ENCODE measurements around the gene PRMT3. TPM values are rescaled to one million over a fixed set of nuclear protein-coding genes. Genes with fewer than 3 reads are reported as not detected.

The PRMT3 gene
- total and polyA plus RNA-seq, 2 of the 4 experiments (the other 2 are of a cell fraction) = 8.8 to 11.3 TPM

GRCh38 chr11:20406484-20406883 is 19.0 kb downstream of the PRMT3 start:
- POLR2A ChIA-PET (ENCODE audit: unreplicated experiment) = no interaction called here
- TF ChIP-seq NFE2L2 (IDR thresholded peaks at IDR 0.05; ENCODE audit: low read depth, low read length) (peak; percentile 92), RCOR1 (IDR thresholded peaks at IDR 0.05; ENCODE audit: insufficient replicate concordance, low read length) (no peak), MAFK (IDR thresholded peaks at IDR 0.05; ENCODE audit: low read depth, low read length) (peak; percentile 37)
- H2AK9ac ChIP-seq (replicated peaks; ENCODE audit: low read depth, low read length, poor library complexity) = no peak overlapping the region
- ATAC-seq (ENCODE audit: low read depth) (no peak), DNase-seq (no peak)
- H4K20me1 ChIP-seq (ENCODE audit: insufficient read depth, low read length) = no peaks in the 10 kb centered on the region
- dilution Hi-C loops (cut with HindIII; ENCODE audit: low sequenced_read_pairs, unreplicated experiment) (no loop called here), intact Hi-C loops (cut with micrococcal nuclease) (no loop called here), in situ Hi-C loops (cut with MboI; ENCODE audit: low sequenced_read_pairs) (no loop called here)
- no peak overlapping the region for H4K91ac ChIP-seq (ENCODE audit: insufficient read depth, low read depth, low read length)
- no peak overlapping the region for H4K8ac ChIP-seq (ENCODE audit: low read depth in 2 of 2, low read length in 2 of 2)
- H3K4me2 ChIP-seq (ENCODE audit: low read depth, low read length) = no peak overlapping the region
- no peak overlapping the region for H3K4ac ChIP-seq (ENCODE audit: low read depth, low read length)
- CTCF ChIA-PET = no interaction called here
- no peaks in the 10 kb centered on the region for H3K27me3 ChIP-seq (ENCODE audit: control insufficient read depth, insufficient read depth, low read length)
- H3K18ac ChIP-seq (ENCODE audit: low read depth, low read length) = peak overlapping the region; percentile 18; the same call in 1 of the 2 replicates
- peaks cover 1% of the 10 kb centered on the region; the same call in 1 of the 2 replicates for H3K4me1 ChIP-seq (ENCODE audit: control insufficient read depth, insufficient read depth, low read length)
- no peak overlapping the region for H3K4me3 ChIP-seq (ENCODE audit: insufficient read depth, low read depth, low read length)
- 0 out of 2 replicates have a peak, but pooled peaks cover 2% of the 10 kb centered on the region for H3K36me3 ChIP-seq (ENCODE audit: control insufficient read depth, insufficient read depth, low read length)
- H2AK5ac ChIP-seq (ENCODE audit: low read depth, low read length) = no peak overlapping the region
- H3K9ac ChIP-seq (ENCODE audit: low read depth, low read length) = no peak overlapping the region
- no peak overlapping the region for H3K14ac ChIP-seq (replicated peaks; ENCODE audit: low read depth, low read length)
- H3K9me1 ChIP-seq (ENCODE audit: insufficient read depth, low read length) = no peaks in the 10 kb centered on the region
- no peak overlapping the region for H3K27ac ChIP-seq (ENCODE audit: insufficient read depth, low read length)
- H2BK20ac ChIP-seq (ENCODE audit: low read depth, low read length) = no peak overlapping the region
- no peak overlapping the region for H2BK120ac ChIP-seq (ENCODE audit: low read depth, low read length)
- no peaks in the 10 kb centered on the region for H3K79me1 ChIP-seq (ENCODE audit: low read depth in 1 of 2, low read length in 2 of 2)
- no peak overlapping the region for H3K56ac ChIP-seq (ENCODE audit: extremely low read depth, insufficient read depth, low read length)
- no peak overlapping the region for H2BK15ac ChIP-seq (ENCODE audit: low read depth, low read length)
- BruUV-seq (replicated peaks) = no TSS peak
- no peak overlapping the region for H2AFZ ChIP-seq (replicated peaks; ENCODE audit: low read length, poor library complexity)
- H3K23ac ChIP-seq (ENCODE audit: low read depth, low read length) = no peak overlapping the region
- no peak overlapping the region for H4K5ac ChIP-seq (ENCODE audit: low read depth, low read length)
- H2BK5ac ChIP-seq (ENCODE audit: low read depth, low read length, poor library complexity, severe bottlenecking) = peak overlapping the region; percentile 74
- H3K9me3 ChIP-seq (ENCODE audit: control insufficient read depth, insufficient read depth, low read length) = no peaks in the 10 kb centered on the region
